Hepatocyte (in vitro differentiated cells): ENCODE measurements around the gene CHMP4B.

Experiments
- EZH2 ChIP-seq: fragments of 200-600 bp; sonication (generic); IDR thresholded peaks from 2 replicates; pipeline ENCODE4 v1.6.1; 2016; ENCODE audit warnings: antibody characterized with exemption, mild to moderate bottlenecking, borderline replicate concordance
- EZH2phosphoT487 ChIP-seq: fragments of 200-600 bp; sonication (generic); IDR thresholded peaks from one replicate; pipeline ENCODE4 v1.6.1; 2018; ENCODE audit warnings: antibody characterized with exemption, mild to moderate bottlenecking, low read depth, moderate library complexity; ENCODE audit not compliant: unreplicated experiment, severe bottlenecking
- TF ChIP-seq, protein P1 (sequence below): fragments of 200-600 bp; sonication (generic); IDR thresholded peaks from 2 replicates; pipeline ENCODE4 v1.5.1; 2016; ENCODE audit warnings: antibody characterized with exemption, mild to moderate bottlenecking; ENCODE audit not compliant: poor library complexity

DNA sequence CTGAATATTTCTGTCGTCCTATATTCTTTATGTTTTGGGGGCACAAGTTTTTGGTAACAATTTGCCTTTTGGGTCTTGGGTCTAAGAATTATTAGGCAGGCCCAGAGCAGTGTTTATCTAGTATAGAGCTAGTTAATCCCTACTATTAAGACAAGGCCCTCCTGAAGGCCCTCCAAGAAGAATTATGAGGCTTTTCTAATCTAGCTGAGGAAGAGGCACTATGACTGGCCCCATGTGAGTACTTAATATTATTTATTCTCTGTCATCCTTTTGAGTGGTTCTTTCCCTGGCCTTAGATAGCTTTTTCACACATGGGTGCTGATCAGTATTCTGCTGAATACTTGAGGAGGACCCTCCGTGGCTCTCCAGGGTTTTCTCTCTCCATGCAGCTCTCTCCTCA lies 25.1 kb downstream of the CHMP4B start:
- TF ChIP-seq, protein P1, sequence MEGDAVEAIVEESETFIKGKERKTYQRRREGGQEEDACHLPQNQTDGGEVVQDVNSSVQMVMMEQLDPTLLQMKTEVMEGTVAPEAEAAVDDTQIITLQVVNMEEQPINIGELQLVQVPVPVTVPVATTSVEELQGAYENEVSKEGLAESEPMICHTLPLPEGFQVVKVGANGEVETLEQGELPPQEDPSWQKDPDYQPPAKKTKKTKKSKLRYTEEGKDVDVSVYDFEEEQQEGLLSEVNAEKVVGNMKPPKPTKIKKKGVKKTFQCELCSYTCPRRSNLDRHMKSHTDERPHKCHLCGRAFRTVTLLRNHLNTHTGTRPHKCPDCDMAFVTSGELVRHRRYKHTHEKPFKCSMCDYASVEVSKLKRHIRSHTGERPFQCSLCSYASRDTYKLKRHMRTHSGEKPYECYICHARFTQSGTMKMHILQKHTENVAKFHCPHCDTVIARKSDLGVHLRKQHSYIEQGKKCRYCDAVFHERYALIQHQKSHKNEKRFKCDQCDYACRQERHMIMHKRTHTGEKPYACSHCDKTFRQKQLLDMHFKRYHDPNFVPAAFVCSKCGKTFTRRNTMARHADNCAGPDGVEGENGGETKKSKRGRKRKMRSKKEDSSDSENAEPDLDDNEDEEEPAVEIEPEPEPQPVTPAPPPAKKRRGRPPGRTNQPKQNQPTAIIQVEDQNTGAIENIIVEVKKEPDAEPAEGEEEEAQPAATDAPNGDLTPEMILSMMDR = no peak
- TF ChIP-seq EZH2 (no peak), EZH2phosphoT487 (no peak)
